EH (cell line): Measurements from ENCODE around the gene OGDH.

ENCODE experiments used
- DNase-seq: peaks from one replicate; pipeline ENCODE4 v3.0.0-alpha.2; 2015; ENCODE audit warnings: low read depth

The OGDH gene

GRCh38 chr7:44738876-44739665 is 132.6 kb downstream of the OGDH start:
- DNase-seq = no peak

GRCh38 chr7:44740055-44740454 is 133.6 kb downstream of the OGDH start:
- DNase-seq = no peak

DNA sequence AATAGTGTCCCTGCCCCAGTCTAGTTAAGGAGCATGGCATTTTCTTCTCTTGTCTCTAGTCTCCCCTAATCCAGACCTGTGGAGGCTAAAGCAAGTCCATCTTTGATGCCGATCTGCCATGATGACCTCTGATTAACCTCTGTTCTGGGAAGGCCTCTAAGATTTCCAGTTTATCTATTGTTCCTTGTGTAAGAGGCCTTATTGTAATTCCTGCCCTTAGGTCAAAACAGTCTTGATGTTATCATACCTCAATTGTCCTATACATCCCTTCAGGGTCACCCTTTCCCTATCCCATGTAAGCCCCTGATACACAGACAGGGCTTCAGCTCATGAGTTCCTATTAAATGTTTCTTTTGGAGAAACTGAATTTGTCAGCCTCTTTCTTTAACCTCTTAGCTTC is 137.3 kb downstream of the OGDH start:
- no peak for DNase-seq

- peak; percentile 89 for DNase-seq
Measured at GRCh38 chr7:44748045-44748947, 141.9 kb downstream of the OGDH start, which contains the start of gene ZMIZ2. TSS of gene ZMIZ2 (plus strand) at chr7:44748847. CDS start at chr7:44756250, 7,403 bp downstream.

- no peak for DNase-seq
Measured at GRCh38 chr7:44748948-44749731, 142.7 kb downstream of the OGDH start.

GRCh38 chr7:44749992-44750391 is 143.6 kb downstream of the OGDH start:
- DNase-seq = no peak

DNA sequence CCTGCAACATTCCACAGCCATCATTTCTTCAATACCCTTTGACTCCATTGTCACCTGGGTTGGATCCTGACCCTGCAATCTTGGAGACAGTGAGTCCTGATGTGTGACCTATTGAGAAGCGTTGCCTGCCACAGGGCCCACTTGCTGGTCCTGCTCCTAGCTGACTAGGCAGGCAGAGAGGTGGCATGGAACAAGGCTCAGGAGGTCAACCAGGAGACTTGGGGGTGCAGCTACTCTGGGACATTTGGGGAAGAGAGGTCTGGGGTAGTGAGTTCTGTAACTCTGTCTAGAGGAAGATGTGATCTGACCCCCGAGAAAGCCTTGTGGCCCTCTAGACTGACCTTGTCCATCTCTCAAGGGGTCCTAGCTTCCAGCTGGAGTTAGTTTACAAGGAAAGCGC is 144.0 kb downstream of the OGDH start:
- DNase-seq = no peak

GRCh38 chr7:44750921-44751571 is 144.6 kb downstream of the OGDH start:
- no peak for DNase-seq

DNA sequence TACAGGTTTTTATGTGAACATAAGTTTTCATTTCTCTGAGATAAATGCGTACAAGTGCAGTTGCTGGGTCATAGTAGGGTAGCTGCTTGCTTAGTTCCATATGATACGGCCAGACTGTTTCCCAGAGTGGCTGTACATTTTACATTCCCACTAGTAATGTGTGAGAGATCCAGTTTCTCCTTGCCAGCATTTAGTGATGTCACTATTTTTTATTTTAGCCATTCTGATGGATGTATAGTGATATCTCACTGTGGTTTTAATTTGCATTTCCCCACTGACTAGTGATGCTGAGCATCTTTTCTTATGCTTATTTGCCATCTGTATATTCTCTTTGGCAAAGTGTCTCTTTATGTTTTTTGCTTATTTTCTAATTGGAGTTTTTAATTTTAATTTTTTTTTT is 146.4 kb downstream of the OGDH start:
- DNase-seq = no peak

GRCh38 chr7:44754802-44755697 is 148.6 kb downstream of the OGDH start:
- no peak for DNase-seq

GRCh38 chr7:44755698-44756627 is 149.5 kb downstream of the OGDH start:
- DNase-seq = no peak

- DNase-seq = no peak
Measured at GRCh38 chr7:44756904-44757303, 150.5 kb downstream of the OGDH start.

DNA sequence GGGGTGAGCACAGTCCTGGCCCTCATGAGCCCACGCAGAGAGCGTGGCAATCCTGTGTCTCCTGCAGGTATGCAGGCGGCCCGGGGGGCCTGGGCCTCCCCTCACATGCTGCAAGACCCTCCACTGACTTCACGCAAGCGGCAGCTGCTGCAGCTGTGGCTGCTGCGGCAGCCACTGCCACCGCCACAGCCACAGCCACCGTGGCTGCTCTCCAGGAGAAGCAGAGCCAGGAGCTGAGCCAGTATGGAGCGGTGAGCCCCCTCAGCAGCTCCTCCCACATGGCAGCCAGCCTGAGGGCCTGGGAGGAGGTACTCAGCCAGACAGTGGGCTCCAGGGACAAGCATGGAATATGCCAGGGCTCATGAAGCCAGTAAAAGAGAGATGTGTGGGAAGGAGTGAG is 150.9 kb downstream of the OGDH start:
- no peak for DNase-seq

GRCh38 chr7:44757739-44758138 is 151.3 kb downstream of the OGDH start:
- no peak for DNase-seq
